ENCODE data around the gene ZNF445.
"Not testable (repeated sequence)": the region's sequence is repeated elsewhere in the genome, so short reads cannot be mapped to it uniquely, and the experiment has no call there.

The ZNF445 gene

GRCh38 chr3:44400771-44401170 lies 76.7 kb downstream of the ZNF445 start:
- Histone ChIP-seq H2AFZ (ENCODE audit: low read length) (no peak overlapping the region), H3K27me3 (ENCODE audit: insufficient read depth, low read length) (no peaks in the 10 kb centered on the region), H4K20me1 (ENCODE audit: insufficient read depth, low read length) (no peaks in the 10 kb centered on the region), H3K4me1 (ENCODE audit: insufficient read depth, low read length, severe bottlenecking) (no peaks in the 10 kb centered on the region), H3K9me2 (ENCODE audit: low read depth, low read length) (no peaks in the 10 kb centered on the region), H3K4me3 (ENCODE audit: low read depth, low read length, poor library complexity, severe bottlenecking) (no peak overlapping the region), H3K4me2 (ENCODE audit: low read length) (no peak overlapping the region), H3K9ac (ENCODE audit: low read length) (no peak overlapping the region), H3F3A (ENCODE audit: insufficient read depth, low read length) (no peaks in the 10 kb centered on the region), H3K27ac (ENCODE audit: low read depth, low read length, poor library complexity, severe bottlenecking) (no peak overlapping the region), H3K36me3 (ENCODE audit: insufficient read depth, low read length) (no peaks in the 10 kb centered on the region), H3K79me2 (ENCODE audit: insufficient read depth, low read length) (no peaks in the 10 kb centered on the region), H3K9me3 (ENCODE audit: low read length) (no peaks in the 10 kb centered on the region)
- no peak for TF ChIP-seq EZH2 (IDR thresholded peaks at IDR 0.05; ENCODE audit: borderline replicate concordance, low read length)
- TF ChIP-seq CTCF (IDR thresholded peaks at IDR 0.05; ENCODE audit: low read length), result no peak

GRCh38 chr3:44398853-44399252 lies 78.6 kb downstream of the ZNF445 start:
- Histone ChIP-seq H3K27me3 (ENCODE audit: insufficient read depth, low read length) (no peaks in the 10 kb centered on the region), H3K4me2 (ENCODE audit: low read length) (no peak overlapping the region), H4K20me1 (ENCODE audit: insufficient read depth, low read length) (no peaks in the 10 kb centered on the region), H3K27ac (ENCODE audit: low read depth, low read length, poor library complexity, severe bottlenecking) (no peak overlapping the region), H3K79me2 (ENCODE audit: insufficient read depth, low read length) (no peaks in the 10 kb centered on the region), H3K9me3 (ENCODE audit: low read length) (no peaks in the 10 kb centered on the region), H3K36me3 (ENCODE audit: insufficient read depth, low read length) (no peaks in the 10 kb centered on the region), H3K4me1 (ENCODE audit: insufficient read depth, low read length, severe bottlenecking) (no peaks in the 10 kb centered on the region), H2AFZ (ENCODE audit: low read length) (no peak overlapping the region), H3K9me2 (ENCODE audit: low read depth, low read length) (no peaks in the 10 kb centered on the region), H3K9ac (ENCODE audit: low read length) (no peak overlapping the region), H3F3A (ENCODE audit: insufficient read depth, low read length) (no peaks in the 10 kb centered on the region), H3K4me3 (ENCODE audit: low read depth, low read length, poor library complexity, severe bottlenecking) (no peak overlapping the region)
- TF ChIP-seq EZH2 (IDR thresholded peaks at IDR 0.05; ENCODE audit: borderline replicate concordance, low read length) (no peak), CTCF (IDR thresholded peaks at IDR 0.05; ENCODE audit: low read length) (no peak)

GRCh38 chr3:44398271-44398670 lies 79.2 kb downstream of the ZNF445 start:
- not testable (repeated sequence) for H3K9me3 ChIP-seq (ENCODE audit: low read length); H3K9ac ChIP-seq (ENCODE audit: low read length); H3K9me2 ChIP-seq (ENCODE audit: low read depth, low read length); H3K79me2 ChIP-seq (ENCODE audit: insufficient read depth, low read length); H3K4me3 ChIP-seq (ENCODE audit: low read depth, low read length, poor library complexity, severe bottlenecking); H2AFZ ChIP-seq (ENCODE audit: low read length); H3F3A ChIP-seq (ENCODE audit: insufficient read depth, low read length); H3K27ac ChIP-seq (ENCODE audit: low read depth, low read length, poor library complexity, severe bottlenecking); H3K36me3 ChIP-seq (ENCODE audit: insufficient read depth, low read length); H3K27me3 ChIP-seq (ENCODE audit: insufficient read depth, low read length); H3K4me2 ChIP-seq (ENCODE audit: low read length); H4K20me1 ChIP-seq (ENCODE audit: insufficient read depth, low read length); H3K4me1 ChIP-seq (ENCODE audit: insufficient read depth, low read length, severe bottlenecking)

Measured in OCI-LY1 (cell line).